ENCODE results near the gene CEP170B. TPM values are rescaled to one million over a fixed set of nuclear protein-coding genes. Genes with fewer than 3 reads are reported as not detected.

CEP170B gene
- total and polyA plus RNA-seq, 8 donors: 9.6 to 483 (median 29.1) TPM

GRCh38 chr14:104928391-104929133 is 63.5 kb downstream of the CEP170B start:
- Histone ChIP-seq H3K9me3 (peaks cover 0 to 7% (median 7%) of the 10 kb centered on the region in 4 donors), H3K27me3 (peaks cover 0 to 45% (median 12%) of the 10 kb centered on the region in 3 donors), H3K4me3 (no peak overlapping the region), H3K27ac (no peak overlapping the region), H3K36me3 (no peaks in the 10 kb centered on the region), H3K4me1 (peaks cover 11 to 30% (median 18%) of the 10 kb centered on the region in 4 donors)
- 53 to 83% (median 80%) methylated on average over 6 to 17 of the region's 17 CpGs for WGBS, 5 donors
- no peak for TF ChIP-seq EP300 (IDR thresholded peaks at IDR 0.05)
- no peak for TF ChIP-seq CTCF (IDR thresholded peaks at IDR 0.05)
- TF ChIP-seq POLR2AphosphoS5 (IDR thresholded peaks at IDR 0.05): no peak
- no peak for TF ChIP-seq POLR2A (IDR thresholded peaks at IDR 0.05)
- DNase-seq: no peak
- intact Hi-C loops (cut with DNase I; ENCODE audit: low total_unique reads): no loop called here

- H3K27me3 ChIP-seq: peaks cover 0 to 48% (median 12%) of the 10 kb centered on the region in 3 donors
- no peak overlapping the region for H3K27ac ChIP-seq
- H3K9me3 ChIP-seq: peaks cover 0 to under 1% (median 0%) of the 10 kb centered on the region in 4 donors
- no peak for TF ChIP-seq POLR2AphosphoS5 (IDR thresholded peaks at IDR 0.05)
- no peak for TF ChIP-seq EP300 (IDR thresholded peaks at IDR 0.05)
- no peak for TF ChIP-seq CTCF (IDR thresholded peaks at IDR 0.05)
- TF ChIP-seq POLR2A (IDR thresholded peaks at IDR 0.05): no peak
- DNase-seq: no peak
- no peaks in the 10 kb centered on the region for H3K36me3 ChIP-seq
- WGBS, 5 donors: 83 to 89% (median 86%) methylated on average over 13 to 15 of the region's 15 CpGs
- intact Hi-C loops (cut with DNase I; ENCODE audit: low total_unique reads): no loop called here
- H3K4me3 ChIP-seq: no peak overlapping the region
- H3K4me1 ChIP-seq: peaks cover 11 to 37% (median 26%) of the 10 kb centered on the region in 4 donors
These were observed 64.5 kb downstream of the CEP170B start for GRCh38 chr14:104929268-104930230.

- no peak for TF ChIP-seq POLR2A (IDR thresholded peaks at IDR 0.05)
- TF ChIP-seq CTCF (IDR thresholded peaks at IDR 0.05): no peak
- TF ChIP-seq EP300 (IDR thresholded peaks at IDR 0.05): no peak
- no peak for TF ChIP-seq POLR2AphosphoS5 (IDR thresholded peaks at IDR 0.05)
- Histone ChIP-seq H3K36me3 (no peaks in the 10 kb centered on the region), H3K27ac (no peak overlapping the region), H3K9me3 (no peaks in the 10 kb centered on the region), H3K4me1 (peaks cover 11 to 37% (median 26%) of the 10 kb centered on the region in 4 donors), H3K4me3 (no peak overlapping the region), H3K27me3 (peaks cover 0 to 52% (median 12%) of the 10 kb centered on the region in 3 donors)
- WGBS, 5 donors: 78 to 90% (median 84%) methylated on average over 5 to 10 of the region's 10 CpGs
- intact Hi-C loops (cut with DNase I; ENCODE audit: low total_unique reads): no loop called here
- DNase-seq: no peak
These were observed 65.6 kb downstream of the CEP170B start for GRCh38 chr14:104930526-104931303.
